NAMALWA (cell line): ENCODE results near the gene SERINC5.
"Not testable (repeated sequence)": the region's sequence is repeated elsewhere in the genome, so short reads cannot be mapped to it uniquely, and the experiment has no call there.

Source experiments
- DNase-seq: peaks from one replicate; pipeline ENCODE4 v3.0.0-alpha.2; 2015; ENCODE audit warnings: low spot score

Gene SERINC5

GRCh38 chr5:80255811-80256712 lies at the start of gene SERINC5:
TSS of gene SERINC5 (minus strand) at chr5:80256048. CDS start at chr5:80255922, 126 bp downstream.
- DNase-seq: peak; percentile 86

- no peak for DNase-seq
These were observed 46.8 kb upstream of the SERINC5 start for GRCh38 chr5:80302636-80303035.

GRCh38 chr5:80301342-80301741 lies 45.5 kb upstream of the SERINC5 start:
- DNase-seq: not testable (repeated sequence)

GRCh38 chr5:80300796-80301195 lies 44.9 kb upstream of the SERINC5 start:
- DNase-seq: not testable (repeated sequence)

GRCh38 chr5:80300125-80300524 lies 44.3 kb upstream of the SERINC5 start:
- DNase-seq: no peak

- no peak for DNase-seq
These were observed 43.8 kb upstream of the SERINC5 start for GRCh38 chr5:80299601-80300000.

- no peak for DNase-seq
These were observed 40.3 kb upstream of the SERINC5 start for GRCh38 chr5:80296121-80296520.

- no peak for DNase-seq
These were observed 35.9 kb upstream of the SERINC5 start for GRCh38 chr5:80291761-80292160.

- DNase-seq: no peak
These were observed 33.5 kb upstream of the SERINC5 start for GRCh38 chr5:80289320-80289719.

GRCh38 chr5:80288177-80288576 lies 32.3 kb upstream of the SERINC5 start:
- no peak for DNase-seq

- DNase-seq: no peak
These were observed 28.9 kb upstream of the SERINC5 start for GRCh38 chr5:80284720-80285119.

GRCh38 chr5:80283360-80283759 lies 27.5 kb upstream of the SERINC5 start:
- DNase-seq: no peak

- no peak for DNase-seq
These were observed 26.2 kb upstream of the SERINC5 start for GRCh38 chr5:80282054-80282453.

- no peak for DNase-seq
These were observed 21.3 kb upstream of the SERINC5 start for GRCh38 chr5:80277191-80277590.

GRCh38 chr5:80276186-80276585 lies 20.3 kb upstream of the SERINC5 start:
- no peak for DNase-seq

GRCh38 chr5:80275347-80275746 lies 19.5 kb upstream of the SERINC5 start:
- DNase-seq: peak; percentile 67

- DNase-seq: not testable (repeated sequence)
These were observed 14.7 kb upstream of the SERINC5 start for GRCh38 chr5:80270543-80270942.

GRCh38 chr5:80269991-80270438 lies 14.2 kb upstream of the SERINC5 start:
- DNase-seq: no peak

- no peak for DNase-seq
These were observed 13.1 kb upstream of the SERINC5 start for GRCh38 chr5:80268916-80269315.

- DNase-seq: no peak
These were observed 10.7 kb upstream of the SERINC5 start for GRCh38 chr5:80266566-80266965.

GRCh38 chr5:80260461-80260860 lies 4.6 kb upstream of the SERINC5 start:
- DNase-seq: no peak

- DNase-seq: no peak
These were observed 3.8 kb upstream of the SERINC5 start for GRCh38 chr5:80259511-80260203.

GRCh38 chr5:80255431-80255810 lies 427 bp downstream of the SERINC5 start:
- peak; percentile 54 for DNase-seq
